Esophagus squamous epithelium (tissue), 4 donors: ENCODE measurements around the gene SLAIN1.

ENCODE experiments used
- CTCF ChIP-seq, 6 experiments: fragments of 450-650 bp in 4 of 6; fragments of 200-600 bp in 2 of 6; sonication (generic) in 2 of 6; IDR thresholded peaks; one replicate each; pipeline ENCODE4 v1.5.1; 2016 to 2019; ENCODE audit warnings: antibody characterized with exemption in 6 of 6, mild to moderate bottlenecking in 4 of 6, moderate library complexity in 4 of 6
- POLR2A ChIP-seq, 4 donors: fragments of 450-650 bp; IDR thresholded peaks; one replicate each; pipeline ENCODE4 v1.6.1; 2017; ENCODE audit warnings: antibody characterized with exemption in 4 of 4, mild to moderate bottlenecking in 4 of 4, moderate library complexity in 3 of 4

- TF ChIP-seq POLR2A (IDR thresholded peaks at IDR 0.05), result no peak
- no peak for TF ChIP-seq CTCF (IDR thresholded peaks at IDR 0.05)
These were observed 43.6 kb downstream of the SLAIN1 start for GRCh38 chr13:77740931-77741596.
